ENCODE results near the gene ROR2. TPM values are rescaled to one million over a fixed set of nuclear protein-coding genes. Genes with fewer than 3 reads are reported as not detected.

Gene ROR2
- total RNA-seq, 1 experiment from 2014 or later: 0.84 TPM

GRCh38 chr9:91694081-91694870 lies 255.8 kb downstream of the ROR2 start:
- Mint-ChIP-seq H3K36me3 (ENCODE audit: insufficient read depth, unreplicated experiment) (no peaks in the 10 kb centered on the region), H3K9me3 (ENCODE audit: unreplicated experiment) (no peaks in the 10 kb centered on the region), H3K4me3 (ENCODE audit: unreplicated experiment) (no peak overlapping the region), H3K27me3 (ENCODE audit: insufficient read depth, unreplicated experiment) (no peaks in the 10 kb centered on the region), H3K27ac (ENCODE audit: low read depth, unreplicated experiment) (no peak overlapping the region), H3K4me1 (ENCODE audit: insufficient read depth, unreplicated experiment) (peaks cover 24% of the 10 kb centered on the region)
- DNase-seq (ENCODE audit: unreplicated experiment): no peak
- no peak for TF ChIP-seq CTCF (IDR thresholded peaks at IDR 0.05; ENCODE audit: unreplicated experiment)
- BruUV-seq (replicated peaks): no TSS peak
- POLR2A ChIA-PET: interaction anchor here (0.7 kb wide), 1 partner anchor 172 kb away, joined by 3 read pairs; no protein-coding TSS in a partner anchor
- intact Hi-C loops (cut with micrococcal nuclease): no loop called here
- CTCF ChIA-PET: interaction anchor here (0.5 to 0.7 kb wide), 4 partner anchors 41 to 969 kb away, joined by 3 to 6 read pairs (median 4); no protein-coding TSS in a partner anchor

GRCh38 chr9:91693226-91693625 lies 256.8 kb downstream of the ROR2 start:
- CTCF ChIA-PET: interaction anchor here (0.5 kb wide), 1 partner anchor 271 kb away, joined by 4 read pairs; no protein-coding TSS in a partner anchor

GRCh38 chr9:91690540-91691249 lies 259.3 kb downstream of the ROR2 start:
- TF ChIP-seq CTCF (IDR thresholded peaks at IDR 0.05; ENCODE audit: unreplicated experiment): no peak
- intact Hi-C loops (cut with micrococcal nuclease): no loop called here
- Mint-ChIP-seq H3K27ac (ENCODE audit: low read depth, unreplicated experiment) (no peak overlapping the region), H3K36me3 (ENCODE audit: insufficient read depth, unreplicated experiment) (no peaks in the 10 kb centered on the region), H3K27me3 (ENCODE audit: insufficient read depth, unreplicated experiment) (no peaks in the 10 kb centered on the region), H3K9me3 (ENCODE audit: unreplicated experiment) (no peaks in the 10 kb centered on the region), H3K4me3 (ENCODE audit: unreplicated experiment) (no peak overlapping the region), H3K4me1 (ENCODE audit: insufficient read depth, unreplicated experiment) (peaks cover 24% of the 10 kb centered on the region)
- ChIA-PET POLR2A (no interaction called here), CTCF (interaction anchor here (0.5 to 0.9 kb wide), 3 partner anchors 44 to 688 kb away, joined by 3 read pairs; no protein-coding TSS in a partner anchor)
- BruUV-seq (replicated peaks): no TSS peak
- DNase-seq (ENCODE audit: unreplicated experiment): peak; percentile 42

More at GRCh38 chr9:91693226-91693625, 256.8 kb downstream of the ROR2 start:
- Mint-ChIP-seq H3K4me1 (ENCODE audit: insufficient read depth, unreplicated experiment) (peaks cover 24% of the 10 kb centered on the region), H3K27ac (ENCODE audit: low read depth, unreplicated experiment) (no peak overlapping the region), H3K27me3 (ENCODE audit: insufficient read depth, unreplicated experiment) (no peaks in the 10 kb centered on the region), H3K36me3 (ENCODE audit: insufficient read depth, unreplicated experiment) (no peaks in the 10 kb centered on the region), H3K4me3 (ENCODE audit: unreplicated experiment) (no peak overlapping the region), H3K9me3 (ENCODE audit: unreplicated experiment) (no peaks in the 10 kb centered on the region)
- intact Hi-C loops (cut with micrococcal nuclease): no loop called here
- BruUV-seq (replicated peaks): no TSS peak
- no peak for TF ChIP-seq CTCF (IDR thresholded peaks at IDR 0.05; ENCODE audit: unreplicated experiment)
- peak; percentile 72 for DNase-seq (ENCODE audit: unreplicated experiment)
- POLR2A ChIA-PET: interaction anchor here (0.7 kb wide), 1 partner anchor 171 kb away, joined by 3 read pairs; no protein-coding TSS in a partner anchor

- ChIA-PET POLR2A (no interaction called here), CTCF (interaction anchor here (0.6 to 1.2 kb wide), 2 partner anchors 29 to 638 kb away, joined by 3 read pairs; no protein-coding TSS in a partner anchor)
- peaks cover 18% of the 10 kb centered on the region for H3K4me1 Mint-ChIP-seq (ENCODE audit: insufficient read depth, unreplicated experiment)
- intact Hi-C loops (cut with micrococcal nuclease): no loop called here
- no peaks in the 10 kb centered on the region for H3K9me3 Mint-ChIP-seq (ENCODE audit: unreplicated experiment)
- peak; percentile 54 for DNase-seq (ENCODE audit: unreplicated experiment)
- BruUV-seq (replicated peaks): no TSS peak
- H3K27ac Mint-ChIP-seq (ENCODE audit: low read depth, unreplicated experiment): no peak overlapping the region
- no peak overlapping the region for H3K4me3 Mint-ChIP-seq (ENCODE audit: unreplicated experiment)
- H3K27me3 Mint-ChIP-seq (ENCODE audit: insufficient read depth, unreplicated experiment): no peaks in the 10 kb centered on the region
- no peak for TF ChIP-seq CTCF (IDR thresholded peaks at IDR 0.05; ENCODE audit: unreplicated experiment)
- no peaks in the 10 kb centered on the region for H3K36me3 Mint-ChIP-seq (ENCODE audit: insufficient read depth, unreplicated experiment)
Observed at GRCh38 chr9:91689006-91689405, 261.0 kb downstream of the ROR2 start.
